Osteocyte (in vitro differentiated cells): ENCODE data around the gene EVI5L. TPM values are rescaled to one million over a fixed set of nuclear protein-coding genes. Genes with fewer than 3 reads are reported as not detected.

Experiments used
- DNase-seq: peaks from one replicate; pipeline ENCODE4 v3.0.0; 2021; ENCODE audit warnings: mixed read lengths; ENCODE audit not compliant: unreplicated experiment; ENCODE audit errors: extremely low spot score
- H3K27ac Mint-ChIP-seq: one replicate; pipeline ENCODE4 v1.8.0; 2021; ENCODE audit warnings: mild to moderate bottlenecking, mixed read lengths; ENCODE audit not compliant: unreplicated experiment
- H3K27me3 Mint-ChIP-seq: one replicate; pipeline ENCODE4 v1.8.0; 2021; ENCODE audit warnings: mixed read lengths; ENCODE audit not compliant: unreplicated experiment
- H3K36me3 Mint-ChIP-seq: one replicate; pipeline ENCODE4 v1.8.0; 2021; ENCODE audit warnings: mixed read lengths; ENCODE audit not compliant: unreplicated experiment
- H3K4me1 Mint-ChIP-seq: one replicate; pipeline ENCODE4 v1.8.0; 2021; ENCODE audit warnings: mixed read lengths; ENCODE audit not compliant: unreplicated experiment
- H3K4me3 Mint-ChIP-seq: one replicate; pipeline ENCODE4 v1.8.0; 2021; ENCODE audit warnings: mild to moderate bottlenecking, moderate library complexity, mixed read lengths; ENCODE audit not compliant: unreplicated experiment
- H3K9me3 Mint-ChIP-seq: one replicate; pipeline ENCODE4 v1.8.0; 2021; ENCODE audit warnings: mixed read lengths; ENCODE audit not compliant: unreplicated experiment
- total RNA-seq: library from RNA; stranded (reverse); gene quantifications from 2 replicates; pipeline ENCODE4 v1.2.1, GENCODE V29; 2021
- TF ChIP-seq, protein P1 (sequence below): fragments of 200-600 bp; sonication (generic); IDR thresholded peaks from 2 replicates; pipeline ENCODE4 v1.5.0; 2021; ENCODE audit warnings: antibody characterized with exemption, mild to moderate bottlenecking, moderate library complexity

The EVI5L gene
- total RNA-seq, 1 donor from 2014 or later: 27.6 TPM

DNA sequence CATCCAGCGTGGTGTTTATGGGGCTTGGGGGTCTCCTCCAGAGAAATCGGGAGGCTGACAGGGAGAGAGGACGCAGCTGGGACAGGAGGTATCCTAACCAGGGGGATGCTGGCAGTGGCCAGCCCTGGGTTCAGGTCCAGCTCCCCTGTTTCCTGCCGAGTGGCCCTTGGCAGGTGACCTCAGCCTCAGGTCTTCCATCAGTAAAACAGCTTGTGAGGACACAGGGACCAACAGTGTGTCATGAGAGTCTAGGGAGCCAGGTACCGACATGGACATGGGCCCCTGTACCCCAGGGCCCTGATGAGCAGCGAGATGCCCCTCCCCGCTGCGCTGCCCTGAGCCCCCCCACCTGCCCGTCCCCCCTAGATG lies 19.6 kb downstream of the EVI5L start:
- Mint-ChIP-seq H3K27me3 (no peaks in the 10 kb centered on the region), H3K4me1 (peaks cover 3% of the 10 kb centered on the region), H3K9me3 (no peaks in the 10 kb centered on the region), H3K27ac (no peak overlapping the region), H3K36me3 (no peaks in the 10 kb centered on the region), H3K4me3 (no peak overlapping the region)
- TF ChIP-seq, protein P1, sequence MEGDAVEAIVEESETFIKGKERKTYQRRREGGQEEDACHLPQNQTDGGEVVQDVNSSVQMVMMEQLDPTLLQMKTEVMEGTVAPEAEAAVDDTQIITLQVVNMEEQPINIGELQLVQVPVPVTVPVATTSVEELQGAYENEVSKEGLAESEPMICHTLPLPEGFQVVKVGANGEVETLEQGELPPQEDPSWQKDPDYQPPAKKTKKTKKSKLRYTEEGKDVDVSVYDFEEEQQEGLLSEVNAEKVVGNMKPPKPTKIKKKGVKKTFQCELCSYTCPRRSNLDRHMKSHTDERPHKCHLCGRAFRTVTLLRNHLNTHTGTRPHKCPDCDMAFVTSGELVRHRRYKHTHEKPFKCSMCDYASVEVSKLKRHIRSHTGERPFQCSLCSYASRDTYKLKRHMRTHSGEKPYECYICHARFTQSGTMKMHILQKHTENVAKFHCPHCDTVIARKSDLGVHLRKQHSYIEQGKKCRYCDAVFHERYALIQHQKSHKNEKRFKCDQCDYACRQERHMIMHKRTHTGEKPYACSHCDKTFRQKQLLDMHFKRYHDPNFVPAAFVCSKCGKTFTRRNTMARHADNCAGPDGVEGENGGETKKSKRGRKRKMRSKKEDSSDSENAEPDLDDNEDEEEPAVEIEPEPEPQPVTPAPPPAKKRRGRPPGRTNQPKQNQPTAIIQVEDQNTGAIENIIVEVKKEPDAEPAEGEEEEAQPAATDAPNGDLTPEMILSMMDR: no peak
- DNase-seq: no peak

GRCh38 chr19:7850000-7850813 lies 20.2 kb downstream of the EVI5L start:
- Mint-ChIP-seq H3K9me3 (no peaks in the 10 kb centered on the region), H3K4me1 (peaks cover 3% of the 10 kb centered on the region), H3K27me3 (no peaks in the 10 kb centered on the region), H3K4me3 (no peak overlapping the region), H3K36me3 (no peaks in the 10 kb centered on the region), H3K27ac (no peak overlapping the region)
- TF ChIP-seq, protein P1: no peak
- DNase-seq: no peak

DNA sequence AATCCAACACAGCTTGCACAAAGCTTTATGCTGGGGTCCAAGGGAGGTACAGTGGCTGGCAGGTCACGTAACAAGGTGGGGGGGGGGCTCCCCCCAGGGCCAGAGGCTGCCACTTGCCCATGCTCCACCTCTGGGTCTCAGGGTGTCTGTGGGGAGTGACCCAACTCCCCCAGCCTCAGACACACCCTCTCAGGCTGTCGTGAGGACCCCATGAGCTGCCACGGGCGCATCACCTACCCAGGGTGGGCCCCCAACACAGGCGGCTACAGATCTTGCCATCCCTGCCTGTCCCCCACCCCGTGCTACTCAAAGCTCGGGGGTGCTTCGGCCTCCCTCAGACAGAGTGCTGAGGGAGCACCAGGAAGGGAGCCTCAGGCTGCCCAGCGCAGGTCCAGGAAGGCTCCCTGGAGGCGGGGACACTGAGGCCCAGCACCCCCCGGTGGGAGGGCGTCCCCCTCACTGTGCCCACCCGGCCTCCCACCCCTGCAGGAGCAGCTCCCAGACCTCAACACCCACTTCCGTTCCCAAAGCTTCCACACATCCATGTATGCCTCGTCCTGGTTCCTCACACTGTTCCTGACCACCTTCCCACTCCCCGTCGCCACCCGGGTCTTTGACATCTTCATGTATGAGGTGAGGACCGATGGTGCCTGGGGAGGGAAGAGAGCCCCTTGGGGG lies 21.1 kb downstream of the EVI5L start:
- H3K4me1 Mint-ChIP-seq: peaks cover 3% of the 10 kb centered on the region
- TF ChIP-seq, protein P1: no peak
- DNase-seq: no peak
- no peak overlapping the region for H3K27ac Mint-ChIP-seq
- no peaks in the 10 kb centered on the region for H3K27me3 Mint-ChIP-seq
- peaks cover 2% of the 10 kb centered on the region for H3K36me3 Mint-ChIP-seq
- H3K9me3 Mint-ChIP-seq: no peaks in the 10 kb centered on the region
- H3K4me3 Mint-ChIP-seq: no peak overlapping the region

GRCh38 chr19:7851623-7852500 lies 21.8 kb downstream of the EVI5L start:
- DNase-seq: no peak
- no peaks in the 10 kb centered on the region for H3K27me3 Mint-ChIP-seq
- no peaks in the 10 kb centered on the region for H3K9me3 Mint-ChIP-seq
- TF ChIP-seq, protein P1: no peak
- no peak overlapping the region for H3K27ac Mint-ChIP-seq
- H3K36me3 Mint-ChIP-seq: peaks cover 2% of the 10 kb centered on the region
- peaks cover 3% of the 10 kb centered on the region for H3K4me1 Mint-ChIP-seq
- H3K4me3 Mint-ChIP-seq: no peak overlapping the region
